ENCODE results near the gene NEUROG3. TPM values are rescaled to one million over a fixed set of nuclear protein-coding genes. Genes with fewer than 3 reads are reported as not detected.

The NEUROG3 gene
- total and polyA plus RNA-seq, 2 donors (not counting 1 experiment from before 2014, with no cell fraction given), result not detected

GRCh38 chr10:69612760-69613159 is 39.5 kb upstream of the NEUROG3 start:
- H3K4me2 ChIP-seq (ENCODE audit: extremely low read depth, insufficient read depth, low read length), result no peak overlapping the region
- no peak overlapping the region for H3K9ac ChIP-seq (ENCODE audit: insufficient read depth, low read length)
- H3K79me2 ChIP-seq (ENCODE audit: control insufficient read depth, insufficient read depth, low read length), result no peaks in the 10 kb centered on the region
- H3K4me3 ChIP-seq (replicated peaks in 1 of 4; ENCODE audit: control extremely low read depth in 1 of 4, insufficient read depth in 1 of 4, low read depth in 3 of 4, low read length in 4 of 4), result no peak overlapping the region
- no peak for DNase-seq (ENCODE audit: low read depth in 2 of 2)
- TF ChIP-seq EZH2 (IDR thresholded peaks at IDR 0.05; ENCODE audit: low read length, missing control alignments) (no peak), CTCF (conservative IDR thresholded peaks at IDR 0.05 in 1 of 2, IDR thresholded peaks at IDR 0.05 in 1 of 2; ENCODE audit: low read depth in 1 of 2, low read length in 2 of 2) (no peak)
- H4K20me1 ChIP-seq (ENCODE audit: control insufficient read depth, extremely low read depth, insufficient read depth, low read length), result no peaks in the 10 kb centered on the region
- H3K36me3 ChIP-seq (ENCODE audit: control insufficient read depth, insufficient read depth, low read length), result no peaks in the 10 kb centered on the region
- H3K27ac ChIP-seq (ENCODE audit: insufficient read depth, low read length), result no peak overlapping the region
- H3K27me3 ChIP-seq (ENCODE audit: control insufficient read depth, insufficient read depth, low read length), result peaks cover 13% of the 10 kb centered on the region
- H3K9me3 ChIP-seq (ENCODE audit: control insufficient read depth, insufficient read depth, low read depth, low read length), result no peaks in the 10 kb centered on the region
- H2AFZ ChIP-seq (ENCODE audit: low read length), result no peak overlapping the region
- no peaks in the 10 kb centered on the region for H3K4me1 ChIP-seq (ENCODE audit: control insufficient read depth, extremely low read depth, insufficient read depth, low read length)

GRCh38 chr10:69609077-69609476 is 35.9 kb upstream of the NEUROG3 start:
- H3K36me3 ChIP-seq (ENCODE audit: control insufficient read depth, insufficient read depth, low read length), result no peaks in the 10 kb centered on the region
- H3K4me1 ChIP-seq (ENCODE audit: control insufficient read depth, extremely low read depth, insufficient read depth, low read length), result no peaks in the 10 kb centered on the region
- H3K27ac ChIP-seq (ENCODE audit: insufficient read depth, low read length), result no peak overlapping the region
- no peaks in the 10 kb centered on the region for H4K20me1 ChIP-seq (ENCODE audit: control insufficient read depth, extremely low read depth, insufficient read depth, low read length)
- no peak for DNase-seq (ENCODE audit: low read depth in 2 of 2)
- H2AFZ ChIP-seq (ENCODE audit: low read length), result no peak overlapping the region
- TF ChIP-seq CTCF (conservative IDR thresholded peaks at IDR 0.05 in 1 of 2, IDR thresholded peaks at IDR 0.05 in 1 of 2; ENCODE audit: low read depth in 1 of 2, low read length in 2 of 2) (no peak), EZH2 (IDR thresholded peaks at IDR 0.05; ENCODE audit: low read length, missing control alignments) (no peak)
- no peaks in the 10 kb centered on the region for H3K9me3 ChIP-seq (ENCODE audit: control insufficient read depth, insufficient read depth, low read depth, low read length)
- H3K79me2 ChIP-seq (ENCODE audit: control insufficient read depth, insufficient read depth, low read length), result no peaks in the 10 kb centered on the region
- H3K27me3 ChIP-seq (ENCODE audit: control insufficient read depth, insufficient read depth, low read length), result peaks cover 1% of the 10 kb centered on the region
- no peak overlapping the region for H3K9ac ChIP-seq (ENCODE audit: insufficient read depth, low read length)
- H3K4me2 ChIP-seq (ENCODE audit: extremely low read depth, insufficient read depth, low read length), result no peak overlapping the region
- no peak overlapping the region for H3K4me3 ChIP-seq (replicated peaks in 1 of 4; ENCODE audit: control extremely low read depth in 1 of 4, insufficient read depth in 1 of 4, low read depth in 3 of 4, low read length in 4 of 4)

GRCh38 chr10:69600761-69601330 is 27.6 kb upstream of the NEUROG3 start:
- no peaks in the 10 kb centered on the region for H4K20me1 ChIP-seq (ENCODE audit: control insufficient read depth, extremely low read depth, insufficient read depth, low read length)
- H3K4me1 ChIP-seq (ENCODE audit: control insufficient read depth, extremely low read depth, insufficient read depth, low read length), result no peaks in the 10 kb centered on the region
- H3K9ac ChIP-seq (ENCODE audit: insufficient read depth, low read length), result no peak overlapping the region
- H3K36me3 ChIP-seq (ENCODE audit: control insufficient read depth, insufficient read depth, low read length), result no peaks in the 10 kb centered on the region
- no peak overlapping the region for H2AFZ ChIP-seq (ENCODE audit: low read length)
- no peaks in the 10 kb centered on the region for H3K27me3 ChIP-seq (ENCODE audit: control insufficient read depth, insufficient read depth, low read length)
- H3K9me3 ChIP-seq (ENCODE audit: control insufficient read depth, insufficient read depth, low read depth, low read length), result no peaks in the 10 kb centered on the region
- H3K27ac ChIP-seq (ENCODE audit: insufficient read depth, low read length), result no peak overlapping the region
- TF ChIP-seq CTCF (conservative IDR thresholded peaks at IDR 0.05 in 1 of 2, IDR thresholded peaks at IDR 0.05 in 1 of 2; ENCODE audit: low read depth in 1 of 2, low read length in 2 of 2), result no peak
- no peak for TF ChIP-seq EZH2 (IDR thresholded peaks at IDR 0.05; ENCODE audit: low read length, missing control alignments)
- no peak for DNase-seq (ENCODE audit: low read depth in 2 of 2)
- H3K4me3 ChIP-seq (replicated peaks in 1 of 4; ENCODE audit: control extremely low read depth in 1 of 4, insufficient read depth in 1 of 4, low read depth in 3 of 4, low read length in 4 of 4), result no peak overlapping the region
- H3K4me2 ChIP-seq (ENCODE audit: extremely low read depth, insufficient read depth, low read length), result no peak overlapping the region
- no peaks in the 10 kb centered on the region for H3K79me2 ChIP-seq (ENCODE audit: control insufficient read depth, insufficient read depth, low read length)

Data from fibroblast of lung (primary cell).